ENCODE data around the gene VARS2.

VARS2 gene

GRCh38 chr6:30884521-30885480 lies 29.2 kb upstream of the VARS2 start:
- FAIRE-seq = no peak

GRCh38 chr6:30885481-30885998 lies 28.5 kb upstream of the VARS2 start:
- no peak for FAIRE-seq

- no peak for FAIRE-seq
Observed at GRCh38 chr6:30885999-30886896, 27.8 kb upstream of the VARS2 start.

DNA sequence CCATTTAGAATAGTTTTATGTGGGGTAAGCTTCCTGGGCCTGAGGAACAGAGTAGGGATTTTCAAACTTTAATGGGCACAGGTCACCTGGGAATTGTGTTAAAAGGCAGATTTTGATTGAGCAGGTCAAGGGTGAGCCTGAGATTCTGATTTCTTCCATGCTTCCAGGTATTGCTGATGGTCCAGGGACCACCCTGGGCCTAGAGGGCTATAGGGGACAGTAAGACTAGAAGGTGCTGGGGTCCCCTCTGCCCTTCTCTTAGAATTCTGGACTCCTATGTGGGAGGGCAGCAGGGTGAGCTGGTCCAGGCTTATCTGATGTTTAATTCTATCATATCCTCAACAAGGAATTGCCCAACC lies 27.2 kb upstream of the VARS2 start:
- FAIRE-seq = no peak

GRCh38 chr6:30887901-30888815 lies 25.9 kb upstream of the VARS2 start:
- FAIRE-seq = no peak

- FAIRE-seq = no peak
Observed at GRCh38 chr6:30888816-30889495, 25.1 kb upstream of the VARS2 start.

DNA sequence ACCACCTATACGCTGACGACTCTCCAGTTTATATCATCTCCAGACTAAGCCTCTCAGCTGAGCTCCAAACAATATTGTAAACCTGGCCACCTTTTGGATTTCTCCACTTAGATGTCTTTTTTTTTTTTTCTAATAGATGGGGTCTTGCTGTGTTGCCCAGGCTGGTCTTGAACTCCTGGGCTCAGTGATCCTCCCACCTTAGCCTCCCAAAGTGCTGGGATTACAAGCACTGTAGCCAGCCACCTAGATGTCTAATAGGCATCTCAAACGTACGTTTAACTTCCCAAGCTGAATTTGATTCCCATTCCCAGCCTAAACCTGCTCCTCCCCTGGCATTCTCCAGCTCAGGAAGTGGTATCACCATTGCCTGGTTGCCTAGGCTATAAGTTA lies 24.5 kb upstream of the VARS2 start:
- no peak for FAIRE-seq

DNA sequence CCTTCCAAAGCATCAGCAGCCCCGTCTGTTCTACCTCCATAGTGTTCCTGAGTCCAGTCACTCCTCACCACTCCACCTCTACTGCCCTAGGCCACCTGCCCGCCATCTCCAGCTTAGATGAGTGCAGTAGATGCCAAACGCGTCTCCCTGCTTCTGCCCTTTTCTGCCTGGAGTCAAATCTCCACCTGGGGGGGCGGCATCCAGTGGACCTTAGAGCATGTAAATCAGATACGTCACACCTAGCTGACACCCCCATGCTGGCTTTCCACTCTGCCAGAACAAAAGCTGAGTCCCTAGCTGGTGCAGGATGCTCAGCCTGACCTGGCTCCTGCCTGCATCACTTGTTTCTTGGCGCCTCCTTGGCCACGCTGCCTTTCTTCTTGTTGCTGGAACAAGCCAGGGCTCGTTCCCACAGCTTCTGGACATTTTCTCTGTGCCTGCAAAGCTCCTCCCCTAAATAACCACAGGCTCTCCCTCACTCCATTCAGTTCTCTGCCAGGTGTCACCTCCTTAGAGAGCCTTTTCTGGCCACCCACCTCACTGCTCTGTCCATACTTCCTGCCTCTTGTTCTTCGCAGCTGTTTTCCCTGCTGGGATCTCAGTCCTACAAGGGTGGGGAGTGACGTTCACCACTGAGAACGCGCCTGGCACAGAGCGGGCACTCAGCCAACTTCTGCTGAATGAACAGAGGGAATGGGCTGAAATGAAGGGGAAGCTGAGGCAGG lies 24.0 kb upstream of the VARS2 start:
- FAIRE-seq = no peak

DNA sequence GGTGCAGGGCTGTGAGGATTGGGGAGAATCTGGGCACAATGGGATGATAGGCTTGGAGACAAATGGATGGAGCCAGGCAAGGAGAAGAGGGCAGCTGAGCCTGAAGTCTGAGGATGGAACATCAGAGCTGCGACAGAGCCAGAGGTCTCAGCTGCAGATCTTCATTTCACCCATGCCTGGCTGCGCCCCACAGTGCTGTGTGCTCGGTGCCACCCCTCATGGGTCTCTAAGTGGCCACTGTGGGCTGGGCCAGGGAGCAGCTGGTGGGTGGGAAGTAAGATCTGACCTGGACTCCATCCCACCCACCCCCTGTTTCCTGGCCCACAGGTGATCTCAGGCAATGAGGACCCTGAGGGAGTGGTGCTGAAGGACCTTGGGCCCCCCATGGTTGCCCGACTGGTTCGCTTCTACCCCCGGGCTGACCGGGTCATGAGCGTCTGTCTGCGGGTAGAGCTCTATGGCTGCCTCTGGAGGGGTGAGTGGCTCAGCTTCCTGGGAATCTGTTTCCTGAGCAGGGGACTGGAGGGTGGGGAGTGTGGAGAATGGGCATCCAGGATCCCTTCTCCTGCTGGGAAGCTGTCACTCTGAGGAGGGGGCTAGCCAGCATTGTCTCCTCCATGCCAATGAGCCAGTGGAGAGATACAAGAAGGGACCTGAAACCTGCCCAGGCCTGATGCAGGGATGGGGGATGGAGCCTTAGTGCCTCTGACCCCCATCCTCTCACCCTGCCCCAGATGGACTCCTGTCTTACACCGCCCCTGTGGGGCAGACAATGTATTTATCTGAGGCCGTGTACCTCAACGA lies 23.2 kb upstream of the VARS2 start:
- no peak for FAIRE-seq

- no peak for FAIRE-seq
Observed at GRCh38 chr6:30891450-30891723, 22.7 kb upstream of the VARS2 start.

DNA sequence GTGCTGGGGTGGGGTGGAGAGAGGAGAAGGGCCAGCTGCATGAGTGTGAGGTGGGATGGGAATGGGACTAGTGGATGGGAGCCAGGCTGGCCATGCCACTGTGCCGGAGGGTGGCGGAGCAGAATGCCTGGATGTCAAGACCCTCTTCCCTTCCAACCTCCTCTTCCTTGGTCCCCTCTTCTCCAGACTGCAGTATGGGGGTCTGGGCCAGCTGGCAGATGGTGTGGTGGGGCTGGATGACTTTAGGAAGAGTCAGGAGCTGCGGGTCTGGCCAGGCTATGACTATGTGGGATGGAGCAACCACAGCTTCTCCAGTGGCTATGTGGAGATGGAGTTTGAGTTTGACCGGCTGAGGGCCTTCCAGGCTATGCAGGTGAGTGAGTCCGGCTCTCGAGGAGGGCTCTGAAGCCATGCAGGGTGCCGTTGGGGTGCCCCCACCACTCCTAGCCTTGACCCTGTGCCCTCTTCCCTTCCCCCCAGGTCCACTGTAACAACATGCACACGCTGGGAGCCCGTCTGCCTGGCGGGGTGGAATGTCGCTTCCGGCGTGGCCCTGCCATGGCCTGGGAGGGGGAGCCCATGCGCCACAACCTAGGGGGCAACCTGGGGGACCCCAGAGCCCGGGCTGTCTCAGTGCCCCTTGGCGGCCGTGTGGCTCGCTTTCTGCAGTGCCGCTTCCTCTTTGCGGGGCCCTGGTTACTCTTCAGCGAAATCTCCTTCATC lies 22.1 kb upstream of the VARS2 start:
- no peak for FAIRE-seq

GRCh38 chr6:30893001-30893591 lies 20.9 kb upstream of the VARS2 start:
- no peak for FAIRE-seq

GRCh38 chr6:30893666-30894065 lies 20.4 kb upstream of the VARS2 start:
- no peak for FAIRE-seq

GRCh38 chr6:30894381-30894780 lies 19.7 kb upstream of the VARS2 start:
- FAIRE-seq = no peak

- FAIRE-seq = no peak
Observed at GRCh38 chr6:30894935-30895334, 19.1 kb upstream of the VARS2 start.

- FAIRE-seq = no peak
Observed at GRCh38 chr6:30895343-30895742, 18.7 kb upstream of the VARS2 start.

- no peak for FAIRE-seq
Observed at GRCh38 chr6:30896541-30896940, 17.5 kb upstream of the VARS2 start.

DNA sequence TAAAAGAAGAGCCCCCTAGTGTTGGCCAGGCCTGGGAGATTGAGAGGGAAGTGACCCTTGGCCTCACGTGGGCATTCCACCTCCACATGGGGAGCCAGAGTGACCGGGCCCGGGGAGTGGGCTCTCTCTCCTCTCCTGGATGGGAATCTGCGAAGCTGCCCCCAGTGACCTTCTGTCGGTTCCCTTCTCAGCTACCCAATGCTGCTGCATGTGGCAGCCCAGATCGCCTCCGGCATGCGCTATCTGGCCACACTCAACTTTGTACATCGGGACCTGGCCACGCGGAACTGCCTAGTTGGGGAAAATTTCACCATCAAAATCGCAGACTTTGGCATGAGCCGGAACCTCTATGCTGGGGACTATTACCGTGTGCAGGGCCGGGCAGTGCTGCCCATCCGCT lies 16.2 kb upstream of the VARS2 start:
- no peak for FAIRE-seq

- no peak for FAIRE-seq
Observed at GRCh38 chr6:30898750-30899360, 15.2 kb upstream of the VARS2 start.

Data from G401.6 (cell line).